ENCODE results near the gene BRD1. TPM values are rescaled to one million over a fixed set of nuclear protein-coding genes. Genes with fewer than 3 reads are reported as not detected.

BRD1 gene
- total RNA-seq, 3 donors from 2014 or later (not counting 1 experiment from before 2014, with no cell fraction given) = 126 to 154 (median 132) TPM

GRCh38 chr22:49845241-49845640 is 17.6 kb upstream of the BRD1 start:
- Mint-ChIP-seq H3K4me1 (peaks cover 0 to 7% of the 10 kb centered on the region in 2 donors), H3K9me3 (no peaks in the 10 kb centered on the region), H3K27me3 (ENCODE audit: low read depth in 2 of 2) (peaks cover 1 to 21% of the 10 kb centered on the region in 2 donors), H3K4me3 (no peak overlapping the region), H3K27ac (no peak overlapping the region), H3K36me3 (no peaks in the 10 kb centered on the region)
- TF ChIP-seq CTCF (IDR thresholded peaks at IDR 0.05) = no peak
- H3K27me3 ChIP-seq (ENCODE audit: control insufficient read depth, insufficient read depth, low read length) = peaks cover 15% of the 10 kb centered on the region
- 95% methylated on average over 15 of the region's 16 CpGs for WGBS (ENCODE audit: insufficient coverage)
- no peak for DNase-seq
- H3K4me3 ChIP-seq (ENCODE audit: low read length) = no peak overlapping the region
- H3K36me3 ChIP-seq (ENCODE audit: control insufficient read depth, insufficient read depth, low read length) = no peaks in the 10 kb centered on the region
- peaks cover 22% of the 10 kb centered on the region for H3K4me1 ChIP-seq (ENCODE audit: control insufficient read depth, insufficient read depth, low read length)
- no peaks in the 10 kb centered on the region for H3K9me3 ChIP-seq (ENCODE audit: control insufficient read depth, insufficient read depth, low read length)
- no peak for ATAC-seq
- intact Hi-C loops (cut with micrococcal nuclease) = no loop called here
- no peak overlapping the region for H3K27ac ChIP-seq (ENCODE audit: low read length)

GRCh38 chr22:49838771-49839717 is 11.4 kb upstream of the BRD1 start:
- TF ChIP-seq CTCF (IDR thresholded peaks at IDR 0.05) = no peak
- Mint-ChIP-seq H3K36me3 (no peaks in the 10 kb centered on the region), H3K27me3 (ENCODE audit: low read depth in 2 of 2) (no peaks in the 10 kb centered on the region), H3K27ac (peak overlapping the region; percentile 84 to 90), H3K9me3 (no peaks in the 10 kb centered on the region), H3K4me3 (peak overlapping the region; percentile 70), H3K4me1 (peaks cover 13 to 14% of the 10 kb centered on the region in 2 donors)
- intact Hi-C loops (cut with micrococcal nuclease) = loop anchor here (1.0 kb wide), 2 partner anchors 10 to 14 kb away; partner anchors contain the start of gene ZBED4
- Histone ChIP-seq H3K9me3 (ENCODE audit: control insufficient read depth, insufficient read depth, low read length) (no peaks in the 10 kb centered on the region), H3K4me3 (ENCODE audit: low read length) (peak overlapping the region; percentile 26), H3K27ac (ENCODE audit: low read length) (peak overlapping the region; percentile 92), H3K4me1 (ENCODE audit: control insufficient read depth, insufficient read depth, low read length) (peaks cover 22% of the 10 kb centered on the region), H3K36me3 (ENCODE audit: control insufficient read depth, insufficient read depth, low read length) (no peaks in the 10 kb centered on the region), H3K27me3 (ENCODE audit: control insufficient read depth, insufficient read depth, low read length) (no peaks in the 10 kb centered on the region)
- WGBS (ENCODE audit: insufficient coverage) = 15% methylated on average over 26 of the region's 29 CpGs
- DNase-seq (peak; percentile 64 to 97), ATAC-seq (peak; percentile 95 to 98 (median 97))

- no peak for ATAC-seq
- Mint-ChIP-seq H3K4me3 (no peak overlapping the region), H3K36me3 (no peaks in the 10 kb centered on the region), H3K27ac (no peak overlapping the region), H3K4me1 (peaks cover under 1 to 4% of the 10 kb centered on the region in 2 donors), H3K27me3 (ENCODE audit: low read depth in 2 of 2) (peaks cover 0 to 6% of the 10 kb centered on the region in 2 donors), H3K9me3 (no peaks in the 10 kb centered on the region)
- Histone ChIP-seq H3K4me3 (ENCODE audit: low read length) (no peak overlapping the region), H3K27me3 (ENCODE audit: control insufficient read depth, insufficient read depth, low read length) (no peaks in the 10 kb centered on the region), H3K9me3 (ENCODE audit: control insufficient read depth, insufficient read depth, low read length) (no peaks in the 10 kb centered on the region), H3K27ac (ENCODE audit: low read length) (no peak overlapping the region), H3K4me1 (ENCODE audit: control insufficient read depth, insufficient read depth, low read length) (peaks cover 17% of the 10 kb centered on the region), H3K36me3 (ENCODE audit: control insufficient read depth, insufficient read depth, low read length) (no peaks in the 10 kb centered on the region)
- TF ChIP-seq CTCF (IDR thresholded peaks at IDR 0.05) = no peak
- WGBS (ENCODE audit: insufficient coverage) = 90% methylated on average over 11 of the region's 11 CpGs
- intact Hi-C loops (cut with micrococcal nuclease) = no loop called here
- DNase-seq = no peak
These were observed 5.8 kb upstream of the BRD1 start for GRCh38 chr22:49833340-49834007.

All from natural killer cell (primary cell).